ENCODE results near the gene ADAMTS12.
"Not testable (repeated sequence)": the region's sequence is repeated elsewhere in the genome, so short reads cannot be mapped to it uniquely, and the experiment has no call there.

The ADAMTS12 gene, protein sequence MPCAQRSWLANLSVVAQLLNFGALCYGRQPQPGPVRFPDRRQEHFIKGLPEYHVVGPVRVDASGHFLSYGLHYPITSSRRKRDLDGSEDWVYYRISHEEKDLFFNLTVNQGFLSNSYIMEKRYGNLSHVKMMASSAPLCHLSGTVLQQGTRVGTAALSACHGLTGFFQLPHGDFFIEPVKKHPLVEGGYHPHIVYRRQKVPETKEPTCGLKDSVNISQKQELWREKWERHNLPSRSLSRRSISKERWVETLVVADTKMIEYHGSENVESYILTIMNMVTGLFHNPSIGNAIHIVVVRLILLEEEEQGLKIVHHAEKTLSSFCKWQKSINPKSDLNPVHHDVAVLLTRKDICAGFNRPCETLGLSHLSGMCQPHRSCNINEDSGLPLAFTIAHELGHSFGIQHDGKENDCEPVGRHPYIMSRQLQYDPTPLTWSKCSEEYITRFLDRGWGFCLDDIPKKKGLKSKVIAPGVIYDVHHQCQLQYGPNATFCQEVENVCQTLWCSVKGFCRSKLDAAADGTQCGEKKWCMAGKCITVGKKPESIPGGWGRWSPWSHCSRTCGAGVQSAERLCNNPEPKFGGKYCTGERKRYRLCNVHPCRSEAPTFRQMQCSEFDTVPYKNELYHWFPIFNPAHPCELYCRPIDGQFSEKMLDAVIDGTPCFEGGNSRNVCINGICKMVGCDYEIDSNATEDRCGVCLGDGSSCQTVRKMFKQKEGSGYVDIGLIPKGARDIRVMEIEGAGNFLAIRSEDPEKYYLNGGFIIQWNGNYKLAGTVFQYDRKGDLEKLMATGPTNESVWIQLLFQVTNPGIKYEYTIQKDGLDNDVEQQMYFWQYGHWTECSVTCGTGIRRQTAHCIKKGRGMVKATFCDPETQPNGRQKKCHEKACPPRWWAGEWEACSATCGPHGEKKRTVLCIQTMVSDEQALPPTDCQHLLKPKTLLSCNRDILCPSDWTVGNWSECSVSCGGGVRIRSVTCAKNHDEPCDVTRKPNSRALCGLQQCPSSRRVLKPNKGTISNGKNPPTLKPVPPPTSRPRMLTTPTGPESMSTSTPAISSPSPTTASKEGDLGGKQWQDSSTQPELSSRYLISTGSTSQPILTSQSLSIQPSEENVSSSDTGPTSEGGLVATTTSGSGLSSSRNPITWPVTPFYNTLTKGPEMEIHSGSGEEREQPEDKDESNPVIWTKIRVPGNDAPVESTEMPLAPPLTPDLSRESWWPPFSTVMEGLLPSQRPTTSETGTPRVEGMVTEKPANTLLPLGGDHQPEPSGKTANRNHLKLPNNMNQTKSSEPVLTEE (N-terminal part only)

DNA sequence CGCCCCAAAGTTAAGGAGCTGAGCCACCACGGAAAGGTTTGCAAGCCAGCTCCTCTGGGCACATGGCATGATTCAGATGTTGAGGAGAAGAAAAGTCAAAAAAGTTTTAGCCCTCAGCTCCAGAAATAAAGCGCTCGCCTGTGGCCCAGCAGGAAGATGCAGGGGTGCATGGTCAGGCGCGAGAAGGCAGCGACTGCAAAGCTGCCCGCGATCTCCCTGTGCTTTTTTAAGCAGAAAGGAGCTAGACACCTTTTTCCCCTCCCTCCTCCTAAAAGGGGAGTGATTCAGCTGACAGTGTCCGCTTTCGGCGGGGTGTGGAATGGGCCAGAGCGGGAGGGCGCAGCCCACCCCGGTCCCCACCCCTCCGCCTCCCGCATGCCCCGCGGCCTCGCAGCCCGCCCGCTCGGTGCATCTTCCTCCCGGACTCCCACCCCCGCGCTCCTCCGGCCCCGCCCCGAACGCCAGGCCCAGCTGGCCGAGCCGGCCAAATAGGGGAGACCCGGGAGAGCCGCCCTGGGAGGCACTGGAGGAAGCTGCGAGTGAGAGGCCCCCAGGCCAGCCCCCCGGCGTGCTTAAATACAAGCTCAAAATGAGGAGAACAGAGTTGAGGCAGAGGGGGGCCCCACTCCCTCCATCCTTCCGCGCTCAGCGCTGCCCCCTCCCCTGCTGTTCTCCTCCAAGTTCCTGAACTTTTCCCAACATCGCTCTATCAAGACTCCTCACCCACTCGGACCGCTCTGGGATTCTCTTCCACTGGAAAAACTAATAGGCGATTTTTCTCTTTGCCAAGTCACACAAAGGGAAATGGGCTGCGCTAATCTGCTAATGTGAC lies at the start of gene ADAMTS12:
TSS of gene ADAMTS12 (minus strand) at position 203 of the 832 bp plus-strand sequence. CDS start at position 69, 134 bp downstream.
- no peak for DNase-seq

GRCh38 chr5:33941090-33941489 lies 49.3 kb upstream of the ADAMTS12 start:
- no peak for DNase-seq

DNA sequence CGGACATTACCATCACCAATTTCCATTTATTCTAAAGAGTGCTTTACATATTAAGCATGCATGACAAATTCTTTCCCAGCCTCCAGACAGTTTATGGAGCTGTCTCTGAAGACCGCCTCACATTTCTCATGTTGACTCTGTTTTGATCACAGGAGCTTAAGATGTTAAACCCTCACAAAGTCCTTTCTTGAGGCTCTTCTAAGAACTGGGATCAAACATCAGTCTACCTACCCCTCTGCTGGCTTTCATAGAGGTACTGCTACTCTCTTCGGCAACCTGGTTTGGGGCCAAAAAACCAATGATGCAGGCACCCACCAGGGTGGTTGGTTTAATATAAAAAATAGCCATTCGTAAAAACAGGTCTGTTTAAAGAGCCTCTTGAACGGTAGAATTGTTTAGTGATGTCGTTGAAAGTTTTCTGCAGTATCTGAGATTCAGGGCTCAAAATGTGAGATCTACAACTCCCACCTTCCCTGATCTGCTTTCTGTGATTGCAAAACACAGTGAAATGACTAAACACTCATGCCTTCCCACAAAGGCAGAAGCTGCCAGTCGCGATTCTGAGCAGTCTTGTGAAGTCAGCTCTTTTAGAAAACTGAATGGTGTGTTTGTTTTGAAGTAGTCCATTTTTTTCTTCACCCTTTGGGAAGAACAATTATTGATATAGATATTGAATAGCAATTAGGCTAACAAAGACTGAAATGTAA lies 47.9 kb upstream of the ADAMTS12 start:
- DNase-seq = no peak

- DNase-seq = no peak
These were observed 47.1 kb upstream of the ADAMTS12 start for GRCh38 chr5:33938881-33939280.

DNA sequence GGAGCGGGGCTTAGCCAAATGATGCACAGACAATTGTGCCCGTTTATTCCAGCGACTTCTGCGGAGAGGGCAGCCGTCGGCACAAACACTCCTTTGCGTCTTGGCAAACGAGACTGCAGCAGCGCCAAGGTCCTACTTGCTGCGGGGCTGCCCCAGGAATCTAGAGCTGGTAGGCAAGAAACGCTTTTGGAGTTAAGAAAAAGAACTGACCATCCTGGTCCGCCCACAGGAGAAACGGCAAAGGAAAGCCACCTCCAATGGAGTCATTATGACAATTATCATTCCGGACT lies 46.7 kb upstream of the ADAMTS12 start:
- DNase-seq = no peak

- DNase-seq = no peak
These were observed 46.1 kb upstream of the ADAMTS12 start for GRCh38 chr5:33937707-33938506.

DNA sequence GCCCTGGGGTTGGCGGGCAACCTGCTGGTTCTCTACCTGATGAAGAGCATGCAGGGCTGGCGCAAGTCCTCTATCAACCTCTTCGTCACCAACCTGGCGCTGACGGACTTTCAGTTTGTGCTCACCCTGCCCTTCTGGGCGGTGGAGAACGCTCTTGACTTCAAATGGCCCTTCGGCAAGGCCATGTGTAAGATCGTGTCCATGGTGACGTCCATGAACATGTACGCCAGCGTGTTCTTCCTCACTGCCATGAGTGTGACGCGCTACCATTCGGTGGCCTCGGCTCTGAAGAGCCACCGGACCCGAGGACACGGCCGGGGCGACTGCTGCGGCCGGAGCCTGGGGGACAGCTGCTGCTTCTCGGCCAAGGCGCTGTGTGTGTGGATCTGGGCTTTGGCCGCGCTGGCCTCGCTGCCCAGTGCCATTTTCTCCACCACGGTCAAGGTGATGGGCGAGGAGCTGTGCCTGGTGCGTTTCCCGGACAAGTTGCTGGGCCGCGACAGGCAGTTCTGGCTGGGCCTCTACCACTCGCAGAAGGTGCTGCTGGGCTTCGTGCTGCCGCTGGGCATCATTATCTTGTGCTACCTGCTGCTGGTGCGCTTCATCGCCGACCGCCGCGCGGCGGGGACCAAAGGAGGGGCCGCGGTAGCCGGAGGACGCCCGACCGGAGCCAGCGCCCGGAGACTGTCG lies 45.4 kb upstream of the ADAMTS12 start:
- no peak for DNase-seq

GRCh38 chr5:33936381-33937016 lies 44.7 kb upstream of the ADAMTS12 start, which contains the start of gene RXFP3:
Gene RXFP3 (plus strand): TSS chr5:33936386. CDS start chr5:33936741, 355 bp downstream.
- no peak for DNase-seq

- DNase-seq = no peak
These were observed 44.2 kb upstream of the ADAMTS12 start for GRCh38 chr5:33936004-33936380.

- DNase-seq = no peak
These were observed 42.4 kb upstream of the ADAMTS12 start for GRCh38 chr5:33934176-33934575.

GRCh38 chr5:33933723-33934169 lies 42.0 kb upstream of the ADAMTS12 start:
- DNase-seq = no peak

DNA sequence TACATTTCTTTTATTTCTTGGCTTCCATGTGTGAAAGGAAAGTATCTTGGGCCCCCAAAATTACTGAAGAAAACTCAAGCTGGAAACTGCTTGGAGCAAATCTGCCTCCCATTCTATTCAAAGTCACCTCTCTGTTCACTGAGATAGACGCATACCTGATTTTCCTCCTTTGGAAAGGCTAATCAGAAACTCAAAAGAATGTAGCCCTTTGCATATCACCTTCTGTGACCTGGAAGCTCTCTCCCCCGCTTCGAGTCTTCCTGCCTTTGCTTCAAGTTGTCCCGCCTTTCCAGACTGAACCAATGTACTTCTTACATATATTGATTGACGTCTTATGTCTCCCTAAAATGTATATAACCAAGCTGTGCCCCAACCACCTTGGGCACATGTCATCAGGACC lies 39.3 kb upstream of the ADAMTS12 start:
- DNase-seq = no peak

- DNase-seq = no peak
These were observed 38.3 kb upstream of the ADAMTS12 start for GRCh38 chr5:33929925-33930690.

GRCh38 chr5:33928283-33928682 lies 36.5 kb upstream of the ADAMTS12 start:
- no peak for DNase-seq

DNA sequence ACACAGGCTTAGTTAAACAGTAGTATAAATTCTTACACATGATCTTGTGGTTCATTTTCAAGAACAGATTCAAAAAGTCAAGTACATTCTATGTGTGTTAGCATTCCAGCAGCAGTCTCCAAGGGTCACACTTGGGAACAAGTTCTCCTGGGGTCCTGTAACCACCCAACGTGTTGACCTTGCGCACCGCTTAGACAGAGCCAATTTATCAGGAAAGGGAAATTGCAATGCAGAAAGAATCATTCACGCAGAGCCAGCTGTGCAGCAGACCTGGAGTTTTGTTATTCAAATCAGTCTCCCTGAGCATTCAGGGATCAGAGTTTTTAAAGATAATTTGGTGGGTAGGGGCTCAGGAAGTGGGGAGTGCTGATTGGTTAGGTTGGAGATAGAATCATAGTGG lies 35.9 kb upstream of the ADAMTS12 start:
- DNase-seq = no peak

- DNase-seq = no peak
These were observed 33.5 kb upstream of the ADAMTS12 start for GRCh38 chr5:33925278-33925677.

- DNase-seq = no peak
These were observed 29.2 kb upstream of the ADAMTS12 start for GRCh38 chr5:33921002-33921401.

DNA sequence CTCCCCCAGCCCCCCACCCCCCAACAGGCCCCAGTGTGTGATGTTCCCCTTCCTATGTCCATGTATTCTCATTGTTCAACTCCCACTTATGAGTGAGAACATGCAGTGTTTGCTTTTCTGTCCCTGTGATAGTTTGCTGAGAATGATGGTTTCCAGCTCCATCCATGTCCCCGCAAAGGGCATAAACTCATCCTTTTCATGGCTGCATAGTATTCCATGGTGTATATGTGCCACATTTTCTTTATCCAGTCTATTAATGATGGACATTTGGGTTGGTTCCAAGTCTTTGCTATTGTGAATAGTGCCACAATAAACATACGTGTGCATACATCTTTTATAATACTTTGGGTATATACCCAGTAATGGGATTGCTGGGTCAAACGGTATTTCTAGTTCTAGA lies 23.1 kb upstream of the ADAMTS12 start:
- not testable (repeated sequence) for DNase-seq

GRCh38 chr5:33906248-33906647 lies 14.5 kb upstream of the ADAMTS12 start:
- DNase-seq = not testable (repeated sequence)

Measured in CD4-positive, alpha-beta T cell treated with Interleukin-15 for 1 hour (primary cell).